ENCODE results near the gene CPT1A. TPM values are rescaled to one million over a fixed set of nuclear protein-coding genes. Genes with fewer than 3 reads are reported as not detected.

The CPT1A gene
- total RNA-seq, 1 donor from 2014 or later, result 4.1 TPM

GRCh38 chr11:68826726-68827125 is 15.0 kb downstream of the CPT1A start:
- no peaks in the 10 kb centered on the region for H3K36me3 Mint-ChIP-seq (ENCODE audit: unreplicated experiment)
- no peak overlapping the region for H3K27ac Mint-ChIP-seq (ENCODE audit: unreplicated experiment)
- DNase-seq, result no peak
- H3K4me1 Mint-ChIP-seq (ENCODE audit: low read depth, unreplicated experiment), result peaks cover 2% of the 10 kb centered on the region
- peaks cover 1% of the 10 kb centered on the region for H3K27me3 Mint-ChIP-seq (ENCODE audit: unreplicated experiment)
- no peak overlapping the region for H3K4me3 Mint-ChIP-seq (ENCODE audit: unreplicated experiment)
- TF ChIP-seq CTCF (IDR thresholded peaks at IDR 0.05; ENCODE audit: partially characterized antibody, unreplicated experiment), result no peak
- peaks cover 2% of the 10 kb centered on the region for H3K9me3 Mint-ChIP-seq (ENCODE audit: unreplicated experiment)

GRCh38 chr11:68825571-68825970 is 16.1 kb downstream of the CPT1A start:
- Mint-ChIP-seq H3K9me3 (ENCODE audit: unreplicated experiment) (peaks cover 2% of the 10 kb centered on the region), H3K36me3 (ENCODE audit: unreplicated experiment) (no peaks in the 10 kb centered on the region), H3K4me3 (ENCODE audit: unreplicated experiment) (no peak overlapping the region), H3K27ac (ENCODE audit: unreplicated experiment) (no peak overlapping the region), H3K4me1 (ENCODE audit: low read depth, unreplicated experiment) (peaks cover 2% of the 10 kb centered on the region), H3K27me3 (ENCODE audit: unreplicated experiment) (peaks cover 1% of the 10 kb centered on the region)
- no peak for TF ChIP-seq CTCF (IDR thresholded peaks at IDR 0.05; ENCODE audit: partially characterized antibody, unreplicated experiment)
- DNase-seq, result no peak

GRCh38 chr11:68822546-68822945 is 19.2 kb downstream of the CPT1A start:
- no peak overlapping the region for H3K4me3 Mint-ChIP-seq (ENCODE audit: unreplicated experiment)
- no peak for DNase-seq
- peaks cover 2% of the 10 kb centered on the region for H3K9me3 Mint-ChIP-seq (ENCODE audit: unreplicated experiment)
- no peaks in the 10 kb centered on the region for H3K36me3 Mint-ChIP-seq (ENCODE audit: unreplicated experiment)
- H3K4me1 Mint-ChIP-seq (ENCODE audit: low read depth, unreplicated experiment), result no peaks in the 10 kb centered on the region
- H3K27me3 Mint-ChIP-seq (ENCODE audit: unreplicated experiment), result peaks cover 5% of the 10 kb centered on the region
- H3K27ac Mint-ChIP-seq (ENCODE audit: unreplicated experiment), result no peak overlapping the region
- TF ChIP-seq CTCF (IDR thresholded peaks at IDR 0.05; ENCODE audit: partially characterized antibody, unreplicated experiment), result no peak

GRCh38 chr11:68821670-68822069 is 20.0 kb downstream of the CPT1A start:
- no peak for DNase-seq
- Mint-ChIP-seq H3K27me3 (ENCODE audit: unreplicated experiment) (peaks cover 4% of the 10 kb centered on the region), H3K9me3 (ENCODE audit: unreplicated experiment) (peaks cover 2% of the 10 kb centered on the region), H3K4me1 (ENCODE audit: low read depth, unreplicated experiment) (no peaks in the 10 kb centered on the region), H3K36me3 (ENCODE audit: unreplicated experiment) (no peaks in the 10 kb centered on the region), H3K27ac (ENCODE audit: unreplicated experiment) (no peak overlapping the region), H3K4me3 (ENCODE audit: unreplicated experiment) (no peak overlapping the region)
- TF ChIP-seq CTCF (IDR thresholded peaks at IDR 0.05; ENCODE audit: partially characterized antibody, unreplicated experiment), result no peak

GRCh38 chr11:68819362-68819761 is 22.4 kb downstream of the CPT1A start:
- Mint-ChIP-seq H3K9me3 (ENCODE audit: unreplicated experiment) (peaks cover 2% of the 10 kb centered on the region), H3K4me1 (ENCODE audit: low read depth, unreplicated experiment) (no peaks in the 10 kb centered on the region), H3K27me3 (ENCODE audit: unreplicated experiment) (peaks cover 5% of the 10 kb centered on the region), H3K27ac (ENCODE audit: unreplicated experiment) (no peak overlapping the region), H3K4me3 (ENCODE audit: unreplicated experiment) (no peak overlapping the region), H3K36me3 (ENCODE audit: unreplicated experiment) (no peaks in the 10 kb centered on the region)
- no peak for TF ChIP-seq CTCF (IDR thresholded peaks at IDR 0.05; ENCODE audit: partially characterized antibody, unreplicated experiment)
- no peak for DNase-seq
